Upper lobe of right lung (tissue), 1 donor: ENCODE results near the gene NPFF. TPM values are rescaled to one million over a fixed set of nuclear protein-coding genes. Genes with fewer than 3 reads are reported as not detected.
A peak's percentile ranks its signal among the peaks of the same experiment; 100 is the strongest.
"Not testable (repeated sequence)": the region's sequence is repeated elsewhere in the genome, so short reads cannot be mapped to it uniquely, and the experiment has no call there.

Experiments
- ATAC-seq: fragments of 200-7000 bp; cut with Tn5 transposase; one replicate; pipeline ENCODE4 v1.9.1; 2020; ENCODE audit warnings: mild to moderate bottlenecking, moderate library complexity
- DNase-seq: peaks from one replicate; pipeline ENCODE4 v3.0.0-alpha.2; 2020
- H3K27ac ChIP-seq: fragments of 200-600 bp; one replicate; pipeline ENCODE4 v1.8.0; 2022
- H3K27me3 ChIP-seq: fragments of 200-600 bp; one replicate; pipeline ENCODE4 v1.8.0; 2022; ENCODE audit warnings: mild to moderate bottlenecking
- H3K36me3 ChIP-seq: fragments of 200-600 bp; one replicate; pipeline ENCODE4 v1.8.0; 2022
- H3K4me1 ChIP-seq: fragments of 200-600 bp; one replicate; pipeline ENCODE4 v1.8.0; 2022
- H3K4me3 ChIP-seq: fragments of 200-600 bp; one replicate; pipeline ENCODE4 v1.8.0; 2022; ENCODE audit warnings: mild to moderate bottlenecking
- H3K9me3 ChIP-seq: fragments of 200-600 bp; one replicate; pipeline ENCODE4 v1.8.0; 2022
- intact Hi-C: fragments of 100-400 bp; cut with DNase I; formaldehyde crosslinking; loops from one replicate; pipeline ENCODE4 v1.11.0; 2022
- total RNA-seq: library from RNA; stranded (reverse); fragmentation: NEBNext Ultra II Directional; extraction: Animal tissue kit (Norgen Biotek cat#: 25700); gene quantifications from one replicate; pipeline ENCODE4 v1.2.1, GENCODE V29; 2021
- TF ChIP-seq, protein P1 (sequence below): fragments of 200-600 bp; IDR thresholded peaks from one replicate; pipeline ENCODE4 v1.8.0; 2022; ENCODE audit warnings: antibody characterized with exemption
- donor health status: DM: no; HTN: yes; CAD: no; lungs with severe emphysema.

The NPFF gene
- total RNA-seq, 1 donor from 2014 or later: not detected

DNA sequence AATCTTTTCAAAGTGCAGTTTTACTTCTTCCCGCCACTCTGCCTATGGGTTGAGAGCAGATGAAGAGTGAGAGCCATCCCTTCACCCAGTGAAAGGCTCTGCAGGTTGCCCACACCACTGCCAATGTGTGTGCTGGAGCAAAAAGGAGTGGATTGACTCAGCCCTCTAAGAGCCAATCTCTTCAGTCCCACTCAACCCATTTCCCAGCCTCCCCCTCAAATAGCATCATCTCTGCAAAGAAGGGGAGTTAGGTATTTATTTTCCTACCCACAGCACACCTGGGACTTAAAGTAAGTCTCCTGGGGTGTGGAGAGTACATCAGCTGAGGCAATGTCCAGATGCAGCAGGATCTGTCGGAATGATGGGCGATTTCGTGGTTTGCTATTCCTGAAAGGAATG is 23.3 kb downstream of the NPFF start:
- ATAC-seq (no peak), DNase-seq (no peak)
- Histone ChIP-seq H3K4me1 (no peaks in the 10 kb centered on the region), H3K9me3 (no peaks in the 10 kb centered on the region), H3K27ac (peak overlapping the region; percentile 17), H3K27me3 (no peaks in the 10 kb centered on the region), H3K36me3 (peaks cover 89% of the 10 kb centered on the region), H3K4me3 (no peak overlapping the region)
- intact Hi-C loops: no loop called here
- TF ChIP-seq, protein P1, sequence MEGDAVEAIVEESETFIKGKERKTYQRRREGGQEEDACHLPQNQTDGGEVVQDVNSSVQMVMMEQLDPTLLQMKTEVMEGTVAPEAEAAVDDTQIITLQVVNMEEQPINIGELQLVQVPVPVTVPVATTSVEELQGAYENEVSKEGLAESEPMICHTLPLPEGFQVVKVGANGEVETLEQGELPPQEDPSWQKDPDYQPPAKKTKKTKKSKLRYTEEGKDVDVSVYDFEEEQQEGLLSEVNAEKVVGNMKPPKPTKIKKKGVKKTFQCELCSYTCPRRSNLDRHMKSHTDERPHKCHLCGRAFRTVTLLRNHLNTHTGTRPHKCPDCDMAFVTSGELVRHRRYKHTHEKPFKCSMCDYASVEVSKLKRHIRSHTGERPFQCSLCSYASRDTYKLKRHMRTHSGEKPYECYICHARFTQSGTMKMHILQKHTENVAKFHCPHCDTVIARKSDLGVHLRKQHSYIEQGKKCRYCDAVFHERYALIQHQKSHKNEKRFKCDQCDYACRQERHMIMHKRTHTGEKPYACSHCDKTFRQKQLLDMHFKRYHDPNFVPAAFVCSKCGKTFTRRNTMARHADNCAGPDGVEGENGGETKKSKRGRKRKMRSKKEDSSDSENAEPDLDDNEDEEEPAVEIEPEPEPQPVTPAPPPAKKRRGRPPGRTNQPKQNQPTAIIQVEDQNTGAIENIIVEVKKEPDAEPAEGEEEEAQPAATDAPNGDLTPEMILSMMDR: no peak

DNA sequence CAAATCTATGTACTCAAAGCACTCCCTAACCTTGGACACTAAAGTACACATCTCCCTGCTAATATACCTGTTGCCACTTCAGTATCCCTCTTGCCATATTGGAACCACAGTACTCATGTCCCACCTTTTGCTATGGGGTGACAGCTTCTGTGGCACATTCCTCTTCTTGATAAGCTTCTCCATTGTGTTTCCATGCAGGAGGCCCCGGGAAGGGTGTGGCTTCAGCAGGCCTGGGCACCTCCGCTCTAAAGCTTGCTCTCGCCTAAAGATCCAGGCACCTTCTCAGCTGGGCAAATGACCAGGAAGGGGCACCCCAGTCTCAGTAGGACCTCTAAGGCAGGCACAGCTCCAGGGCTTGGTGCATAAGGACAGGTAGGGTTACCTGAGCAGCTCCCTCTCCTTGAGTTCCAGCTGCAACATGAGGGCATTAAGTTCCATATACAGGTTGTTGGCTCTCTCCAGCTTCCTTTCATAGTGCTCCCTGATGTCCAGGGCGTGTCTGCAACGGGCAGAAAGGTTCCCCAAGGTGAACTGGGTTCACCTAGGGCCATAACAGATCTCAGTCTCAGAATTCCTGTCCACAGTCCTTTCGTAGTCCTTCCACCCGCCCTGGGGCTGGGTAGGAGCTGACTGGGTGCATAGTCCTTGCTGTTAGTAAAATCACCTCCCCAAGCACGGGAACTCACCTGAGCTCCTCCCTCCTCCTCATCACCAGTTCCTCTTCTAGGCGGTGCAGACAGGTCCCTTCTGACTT is 23.9 kb downstream of the NPFF start:
- ATAC-seq: no peak
- H3K9me3 ChIP-seq: no peaks in the 10 kb centered on the region
- DNase-seq: peak; percentile 44
- H3K27me3 ChIP-seq: no peaks in the 10 kb centered on the region
- H3K36me3 ChIP-seq: peaks cover 95% of the 10 kb centered on the region
- no peaks in the 10 kb centered on the region for H3K4me1 ChIP-seq
- no peak overlapping the region for H3K27ac ChIP-seq
- intact Hi-C loops: no loop called here
- no peak overlapping the region for H3K4me3 ChIP-seq
- TF ChIP-seq, protein P1: no peak

DNA sequence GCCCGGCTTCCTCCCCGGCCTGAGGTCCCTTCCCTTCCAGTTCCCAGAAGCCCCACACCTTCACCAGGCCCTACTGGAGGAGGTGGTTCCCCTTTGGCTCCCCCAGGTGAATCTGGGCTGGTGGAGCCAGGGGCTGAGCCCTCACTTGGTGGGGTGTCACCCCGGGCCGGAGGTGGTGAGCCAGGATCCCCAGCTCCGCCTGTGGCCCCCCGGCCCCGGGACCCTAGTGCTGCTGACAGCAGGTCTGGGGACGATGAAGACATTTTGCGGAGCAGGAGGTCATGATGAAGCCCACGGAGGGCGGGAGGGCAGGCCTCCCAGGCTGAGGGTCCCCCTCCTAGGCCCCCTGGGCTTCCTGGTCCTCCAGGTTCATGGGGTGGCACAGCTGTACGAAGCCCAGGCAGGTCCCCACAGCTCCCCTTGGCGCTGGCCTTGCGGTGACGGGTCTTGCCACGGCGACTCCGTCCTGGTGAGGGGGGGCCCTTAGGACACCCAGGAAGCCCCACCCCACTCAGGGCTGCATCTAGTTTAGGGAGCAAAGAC is 24.6 kb downstream of the NPFF start:
- Histone ChIP-seq H3K4me1 (no peaks in the 10 kb centered on the region), H3K9me3 (no peaks in the 10 kb centered on the region), H3K27me3 (no peaks in the 10 kb centered on the region), H3K36me3 (peaks cover 96% of the 10 kb centered on the region), H3K27ac (no peak overlapping the region), H3K4me3 (no peak overlapping the region)
- TF ChIP-seq, protein P1: no peak
- intact Hi-C loops: no loop called here
- DNase-seq (peak; percentile 69), ATAC-seq (peak; percentile 3)

DNA sequence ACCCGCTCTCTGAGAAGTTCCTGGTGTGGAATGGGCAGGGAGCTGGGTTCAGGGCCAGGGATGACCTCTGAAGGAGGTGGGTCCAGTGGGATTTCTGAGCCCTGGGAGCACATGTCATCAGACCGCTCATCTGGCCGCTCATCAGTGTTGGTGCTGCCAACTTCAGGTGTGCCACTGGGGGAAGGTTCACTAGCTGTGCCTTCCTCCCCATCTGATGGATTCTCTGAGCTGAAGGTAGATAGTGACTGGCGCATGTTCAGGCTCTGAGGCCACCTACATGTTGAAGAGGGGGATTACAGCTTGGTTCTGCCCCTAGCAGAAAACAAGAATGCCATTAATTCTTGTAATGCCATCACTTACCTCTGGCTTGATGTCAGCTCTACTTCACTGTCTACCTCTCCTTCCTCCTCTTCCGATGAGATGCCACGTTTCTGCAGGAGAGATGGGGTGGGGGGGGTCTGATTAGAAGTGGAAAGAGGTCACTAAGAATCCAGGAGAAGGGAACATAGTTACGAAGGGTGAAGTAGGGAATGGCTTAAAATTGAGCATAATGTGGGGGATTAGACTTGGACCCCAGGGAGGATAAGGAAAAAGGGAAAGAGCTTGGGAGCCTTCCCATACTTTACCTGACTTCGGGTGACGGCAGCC is 25.2 kb downstream of the NPFF start:
- H3K4me3 ChIP-seq: no peak overlapping the region
- no peaks in the 10 kb centered on the region for H3K27me3 ChIP-seq
- H3K36me3 ChIP-seq: peaks cover 96% of the 10 kb centered on the region
- H3K9me3 ChIP-seq: no peaks in the 10 kb centered on the region
- TF ChIP-seq, protein P1: peak; percentile 12
- H3K4me1 ChIP-seq: no peaks in the 10 kb centered on the region
- intact Hi-C loops: no loop called here
- ATAC-seq (no peak), DNase-seq (peak; percentile 40)
- no peak overlapping the region for H3K27ac ChIP-seq

DNA sequence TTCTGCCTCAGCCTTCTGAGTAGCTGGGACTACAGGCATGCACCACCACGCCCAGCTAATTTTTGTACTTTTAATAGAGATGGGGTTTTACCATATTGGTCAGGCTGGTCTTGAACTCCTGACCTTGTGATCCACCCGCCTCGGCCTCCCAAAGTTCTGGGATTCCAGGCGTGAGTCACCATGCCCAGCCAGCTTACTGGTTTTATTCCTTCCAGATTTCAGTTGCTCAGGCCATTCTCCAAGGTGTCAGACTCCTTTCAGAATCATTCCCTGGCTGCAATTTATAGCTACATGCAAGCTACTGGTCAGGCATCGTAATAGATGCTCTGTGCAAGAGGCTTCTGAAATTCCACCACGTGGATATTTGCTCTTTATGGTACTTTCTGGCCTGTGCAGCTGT is 25.8 kb downstream of the NPFF start:
- H3K9me3 ChIP-seq, DNase-seq, intact Hi-C loops, H3K27ac ChIP-seq, ATAC-seq, H3K4me1 ChIP-seq, H3K27me3 ChIP-seq, H3K4me3 ChIP-seq: not testable (repeated sequence)
- H3K36me3 ChIP-seq: peaks cover 98% of the 10 kb centered on the region
